OCI-LY3 (cell line): Measurements from ENCODE around the gene SMIM36.

Experiments used
- H2AFZ ChIP-seq: fragments of 200-600, 300-600 bp; shearing (Covaris generic); 2 replicates; pipeline ENCODE4 v1.6.0; 2014; ENCODE audit warnings: antibody characterized with exemption, low read depth, low read length
- H3K27ac ChIP-seq: fragments of 200-600, 300-600 bp; sonication (generic); 2 replicates; pipeline ENCODE4 v1.5.1; 2014; ENCODE audit warnings: mild to moderate bottlenecking, low read length, moderate library complexity, mixed read lengths
- H3K27me3 ChIP-seq: fragments of 200-600, 300-600 bp; sonication (generic); 2 replicates; pipeline ENCODE4 v1.6.1; 2014; ENCODE audit warnings: low read depth, low read length, mixed read lengths
- H3K36me3 ChIP-seq: fragments of 200-600, 300-600 bp; sonication (generic); replicated peaks from 2 replicates; pipeline ENCODE3; 2014; ENCODE audit warnings: low read depth, low read length, mixed read lengths
- H3K4me1 ChIP-seq: fragments of 300-600, 200-600 bp; sonication (generic); 2 replicates; pipeline ENCODE4 v1.6.1; 2014; ENCODE audit warnings: low read length, mixed read lengths
- H3K4me2 ChIP-seq: fragments of 200-600, 300-600 bp; sonication (generic); 2 replicates; pipeline ENCODE4 v1.6.1; 2014; ENCODE audit warnings: low read length, mixed read lengths
- H3K4me3 ChIP-seq: fragments of 300-600, 200-600 bp; sonication (generic); 2 replicates; pipeline ENCODE4 v1.5.1; 2014; ENCODE audit warnings: antibody characterized with exemption, mild to moderate bottlenecking, low read length, moderate library complexity
- H3K79me2 ChIP-seq: fragments of 300-600, 200-600 bp; shearing (Covaris generic); 2 replicates; pipeline ENCODE4 v1.6.1; 2014; ENCODE audit warnings: mild to moderate bottlenecking, low read length, mixed read lengths
- H3K9ac ChIP-seq: fragments of 300-600, 200-600 bp; shearing (Covaris generic); 2 replicates; pipeline ENCODE4 v1.6.0; 2014; ENCODE audit warnings: mild to moderate bottlenecking, low read length, moderate library complexity
- H3K9me3 ChIP-seq: fragments of 200-600, 300-600 bp; shearing (Covaris generic); 2 replicates; pipeline ENCODE4 v1.6.1; 2014; ENCODE audit warnings: low read length, mixed read lengths; ENCODE audit not compliant: insufficient read depth
- H4K20me1 ChIP-seq: fragments of 200-600, 300-600 bp; sonication (generic); 2 replicates; pipeline ENCODE4 v1.6.1; 2016; ENCODE audit warnings: low read length, mixed read lengths; ENCODE audit not compliant: insufficient read depth
- CTCF ChIP-seq: fragments of 200-600, 300-600 bp; sonication (generic); IDR thresholded peaks from 2 replicates; pipeline ENCODE4 v1.5.1; 2014; ENCODE audit warnings: antibody characterized with exemption, low read length, low read depth
- EZH2phosphoT487 ChIP-seq: fragments of 200-600 bp; shearing (Covaris generic); IDR thresholded peaks from 2 replicates; pipeline ENCODE4 v1.6.1; 2018; ENCODE audit warnings: antibody characterized with exemption, mixed run types, low read depth

The SMIM36 gene

GRCh38 chr17:55536205-55536604 lies 25.0 kb upstream of the SMIM36 start:
- Histone ChIP-seq H3K79me2 (no peaks in the 10 kb centered on the region), H3K27me3 (peaks cover 22% of the 10 kb centered on the region), H3K9me3 (no peaks in the 10 kb centered on the region), H3K9ac (no peak overlapping the region), H3K36me3 (no peaks in the 10 kb centered on the region), H2AFZ (no peak overlapping the region), H3K4me1 (no peaks in the 10 kb centered on the region), H3K27ac (no peak overlapping the region), H3K4me3 (no peak overlapping the region), H3K4me2 (no peak overlapping the region), H4K20me1 (no peaks in the 10 kb centered on the region)
- TF ChIP-seq CTCF (no peak), EZH2phosphoT487 (no peak)

- no peaks in the 10 kb centered on the region for H3K79me2 ChIP-seq
- TF ChIP-seq EZH2phosphoT487 (no peak), CTCF (no peak)
- H3K27me3 ChIP-seq: peaks cover 20% of the 10 kb centered on the region
- no peak overlapping the region for H2AFZ ChIP-seq
- H3K36me3 ChIP-seq: no peaks in the 10 kb centered on the region
- H3K4me2 ChIP-seq: no peak overlapping the region
- H3K9me3 ChIP-seq: no peaks in the 10 kb centered on the region
- no peaks in the 10 kb centered on the region for H4K20me1 ChIP-seq
- no peak overlapping the region for H3K9ac ChIP-seq
- no peak overlapping the region for H3K4me3 ChIP-seq
- H3K4me1 ChIP-seq: peaks cover 5% of the 10 kb centered on the region; the same call in 1 of the 2 replicates
- no peak overlapping the region for H3K27ac ChIP-seq
These were observed 22.4 kb upstream of the SMIM36 start for GRCh38 chr17:55533608-55534007.

- Histone ChIP-seq H3K27ac (no peak overlapping the region), H2AFZ (no peak overlapping the region), H3K36me3 (no peaks in the 10 kb centered on the region), H4K20me1 (no peaks in the 10 kb centered on the region), H3K9me3 (no peaks in the 10 kb centered on the region), H3K79me2 (no peaks in the 10 kb centered on the region), H3K9ac (no peak overlapping the region), H3K27me3 (peaks cover 18% of the 10 kb centered on the region), H3K4me2 (no peak overlapping the region), H3K4me3 (no peak overlapping the region), H3K4me1 (peaks cover 5% of the 10 kb centered on the region; the same call in 1 of the 2 replicates)
- no peak for TF ChIP-seq EZH2phosphoT487
- TF ChIP-seq CTCF: no peak
These were observed 21.4 kb upstream of the SMIM36 start for GRCh38 chr17:55532670-55533069.

- Histone ChIP-seq H3K27ac (no peak overlapping the region), H3K27me3 (peaks cover 18% of the 10 kb centered on the region), H3K4me3 (no peak overlapping the region), H3K79me2 (no peaks in the 10 kb centered on the region), H3K9ac (no peak overlapping the region), H3K4me1 (peaks cover 5% of the 10 kb centered on the region; the same call in 1 of the 2 replicates), H4K20me1 (no peaks in the 10 kb centered on the region), H3K9me3 (no peaks in the 10 kb centered on the region), H3K36me3 (no peaks in the 10 kb centered on the region), H2AFZ (no peak overlapping the region), H3K4me2 (no peak overlapping the region)
- TF ChIP-seq EZH2phosphoT487: no peak
These were observed 19.9 kb upstream of the SMIM36 start for GRCh38 chr17:55531053-55531728.
